ENCODE data around the gene BIRC7.

Gene BIRC7

DNA sequence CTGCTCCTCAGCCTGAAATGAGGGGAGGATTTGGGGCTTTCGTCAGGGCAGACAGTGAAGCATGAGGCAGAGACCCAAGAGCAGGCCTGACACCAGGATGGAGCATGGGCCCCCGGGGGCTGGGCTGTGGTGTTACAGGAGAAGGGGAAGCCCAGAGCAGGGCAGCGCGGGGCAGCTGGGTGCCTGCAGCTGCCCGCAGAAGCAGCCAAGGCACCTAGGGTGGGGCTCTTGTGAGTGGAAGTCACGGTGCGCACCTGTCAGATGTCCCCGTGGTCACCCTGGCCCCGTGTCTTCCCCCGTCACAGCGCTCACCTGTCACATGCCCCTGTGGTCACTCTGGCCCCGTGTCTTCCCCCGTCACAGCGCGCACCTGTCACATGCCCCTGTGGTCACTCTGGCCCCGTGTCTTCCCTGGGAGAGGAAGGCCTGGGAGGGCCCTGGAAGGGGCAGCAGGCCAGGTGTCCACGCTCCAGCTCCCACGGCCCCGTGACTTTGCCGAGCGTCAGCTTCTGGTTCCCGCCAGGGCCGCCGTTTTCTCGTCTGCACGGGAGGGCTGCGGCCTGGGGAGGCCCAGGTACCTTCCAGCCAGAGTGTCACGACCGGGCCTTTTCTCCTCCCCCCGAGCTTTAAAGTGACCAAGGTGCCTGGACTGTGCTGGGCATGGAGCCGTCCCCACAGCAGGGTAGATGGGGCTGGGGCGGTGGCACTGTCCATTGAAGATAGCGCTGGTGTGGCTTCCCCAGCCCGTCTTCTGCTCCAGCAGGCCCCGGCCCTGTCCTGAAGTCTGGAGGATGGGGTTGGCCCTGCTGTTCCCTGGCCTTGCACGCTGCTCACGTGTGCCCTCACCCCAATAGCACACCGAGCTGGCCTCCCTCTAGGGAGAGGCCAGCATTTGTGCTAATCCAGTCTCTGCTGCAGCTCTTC is 46.3 kb downstream of the BIRC7 start:
- no peak for DNase-seq (ENCODE audit: low read depth)

DNA sequence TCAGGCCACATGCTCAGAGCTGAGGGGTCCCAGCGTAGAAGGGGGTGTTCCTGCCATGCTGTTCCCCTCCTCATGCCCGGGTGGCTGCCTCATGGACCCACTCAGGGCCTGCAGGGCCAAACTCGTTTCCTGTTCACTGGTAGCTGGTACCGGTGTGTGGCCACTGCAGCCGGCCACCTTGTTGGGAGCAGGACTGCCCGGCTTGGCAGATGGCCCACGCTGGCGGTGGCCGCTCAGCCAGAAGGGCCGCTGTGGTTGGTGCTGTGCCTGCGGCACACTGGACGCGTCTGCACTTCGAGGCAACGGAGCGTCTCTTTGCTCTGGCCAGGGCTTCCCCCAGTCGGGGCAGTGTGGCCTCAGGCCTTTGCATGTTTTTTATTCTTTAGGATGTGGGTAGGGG is 47.2 kb downstream of the BIRC7 start:
- no peak for DNase-seq (ENCODE audit: low read depth)

DNA sequence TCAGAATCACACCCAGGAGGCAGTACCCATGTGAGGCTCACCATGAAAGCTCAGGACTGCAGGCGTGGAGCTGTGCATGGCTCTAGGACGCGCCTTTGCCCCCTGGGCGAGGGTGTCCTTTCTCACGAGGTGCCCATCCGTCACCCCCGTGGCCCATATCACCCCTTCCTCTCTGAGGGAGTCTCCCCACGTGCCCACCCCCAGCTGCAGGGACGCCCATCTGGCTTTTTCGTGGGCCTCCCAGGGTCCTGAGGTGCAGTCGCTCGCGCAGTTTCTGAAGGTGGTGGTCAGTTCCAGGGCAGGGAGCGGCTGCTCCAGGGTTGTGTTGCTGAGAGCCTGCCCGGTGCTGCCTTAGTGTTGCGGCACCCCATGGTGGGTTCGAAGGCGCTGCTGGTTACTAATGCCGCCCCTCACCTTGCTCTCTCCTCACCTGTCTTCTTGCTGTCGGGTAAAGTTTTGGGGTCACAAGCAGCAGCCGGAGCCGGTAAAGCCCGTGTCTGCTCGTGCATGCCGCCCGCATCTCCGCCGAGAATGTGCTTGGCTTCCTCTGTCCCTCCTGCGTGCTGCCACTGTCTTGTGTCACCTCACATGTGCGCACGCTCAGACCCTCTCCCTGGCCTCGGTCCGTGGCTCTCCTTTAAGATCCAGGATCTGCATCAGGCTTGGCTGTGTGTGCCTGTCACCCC is 47.8 kb downstream of the BIRC7 start:
- no peak for DNase-seq (ENCODE audit: low read depth)

DNA sequence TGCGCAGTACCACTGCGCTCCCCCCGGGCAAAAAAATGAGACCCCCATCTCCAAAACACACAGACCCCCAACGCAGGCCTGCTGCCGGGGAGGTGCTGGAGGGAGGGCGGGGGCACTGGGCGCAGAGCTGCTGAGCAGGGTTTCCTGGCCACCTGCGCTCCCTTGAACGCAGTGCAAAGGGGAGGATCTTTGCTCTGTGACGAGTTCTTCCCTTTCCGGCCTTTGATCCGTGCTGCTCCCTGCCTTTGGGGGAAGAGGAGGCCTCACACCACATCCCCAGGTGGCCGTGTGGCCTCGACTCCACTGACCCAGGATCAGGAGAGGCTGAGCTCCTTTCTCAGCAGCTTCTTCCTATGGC is 48.4 kb downstream of the BIRC7 start:
- DNase-seq (ENCODE audit: low read depth), result no peak

DNA sequence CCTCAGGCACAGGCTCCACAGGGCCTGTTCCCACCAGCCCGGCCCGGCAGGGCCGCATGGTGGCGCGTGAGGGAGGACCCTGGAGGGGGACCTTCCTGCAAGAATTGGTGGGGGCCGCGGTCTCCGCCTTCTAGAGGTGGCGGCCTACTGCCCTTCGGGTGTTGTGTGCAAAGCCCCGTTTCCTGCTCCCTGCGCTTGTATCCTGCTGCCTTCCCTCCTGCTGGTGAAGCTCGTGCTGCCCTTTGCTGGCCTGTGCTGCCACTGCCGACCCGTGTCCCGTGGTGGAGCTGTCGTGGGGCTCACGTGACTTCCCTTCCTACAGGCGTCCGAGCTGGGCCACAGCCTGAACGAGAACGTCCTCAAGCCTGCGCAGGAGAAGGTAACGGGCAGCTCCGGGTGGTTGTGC is 48.8 kb downstream of the BIRC7 start:
- DNase-seq (ENCODE audit: low read depth), result no peak

DNA sequence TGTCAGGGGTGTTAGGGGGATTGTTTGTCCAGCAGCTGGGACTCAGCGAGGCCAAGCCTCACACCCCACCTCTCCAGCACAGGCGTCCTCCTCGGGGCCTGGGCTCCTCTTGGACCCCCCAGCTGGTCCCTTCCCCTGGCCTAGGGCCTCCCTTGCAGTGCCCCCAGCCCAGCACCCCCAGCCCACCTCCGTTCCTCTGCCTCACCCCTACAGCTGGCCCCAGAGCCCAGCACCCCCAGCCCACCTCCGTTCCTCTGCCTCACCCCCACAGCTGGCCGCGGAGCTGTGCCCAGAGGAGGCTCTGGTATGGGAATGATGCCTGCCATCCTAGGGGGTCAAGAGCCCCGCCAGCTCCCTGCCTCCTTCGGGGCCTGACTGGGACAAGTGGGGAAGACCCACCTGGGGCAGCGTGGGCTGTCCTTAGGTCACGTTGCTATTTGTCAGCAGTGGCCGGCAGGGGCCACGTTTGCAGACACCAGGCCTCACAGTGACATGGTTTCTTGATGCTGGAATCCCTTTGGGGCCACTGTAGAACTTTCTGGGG is 49.3 kb downstream of the BIRC7 start:
- DNase-seq (ENCODE audit: low read depth), result no peak

DNA sequence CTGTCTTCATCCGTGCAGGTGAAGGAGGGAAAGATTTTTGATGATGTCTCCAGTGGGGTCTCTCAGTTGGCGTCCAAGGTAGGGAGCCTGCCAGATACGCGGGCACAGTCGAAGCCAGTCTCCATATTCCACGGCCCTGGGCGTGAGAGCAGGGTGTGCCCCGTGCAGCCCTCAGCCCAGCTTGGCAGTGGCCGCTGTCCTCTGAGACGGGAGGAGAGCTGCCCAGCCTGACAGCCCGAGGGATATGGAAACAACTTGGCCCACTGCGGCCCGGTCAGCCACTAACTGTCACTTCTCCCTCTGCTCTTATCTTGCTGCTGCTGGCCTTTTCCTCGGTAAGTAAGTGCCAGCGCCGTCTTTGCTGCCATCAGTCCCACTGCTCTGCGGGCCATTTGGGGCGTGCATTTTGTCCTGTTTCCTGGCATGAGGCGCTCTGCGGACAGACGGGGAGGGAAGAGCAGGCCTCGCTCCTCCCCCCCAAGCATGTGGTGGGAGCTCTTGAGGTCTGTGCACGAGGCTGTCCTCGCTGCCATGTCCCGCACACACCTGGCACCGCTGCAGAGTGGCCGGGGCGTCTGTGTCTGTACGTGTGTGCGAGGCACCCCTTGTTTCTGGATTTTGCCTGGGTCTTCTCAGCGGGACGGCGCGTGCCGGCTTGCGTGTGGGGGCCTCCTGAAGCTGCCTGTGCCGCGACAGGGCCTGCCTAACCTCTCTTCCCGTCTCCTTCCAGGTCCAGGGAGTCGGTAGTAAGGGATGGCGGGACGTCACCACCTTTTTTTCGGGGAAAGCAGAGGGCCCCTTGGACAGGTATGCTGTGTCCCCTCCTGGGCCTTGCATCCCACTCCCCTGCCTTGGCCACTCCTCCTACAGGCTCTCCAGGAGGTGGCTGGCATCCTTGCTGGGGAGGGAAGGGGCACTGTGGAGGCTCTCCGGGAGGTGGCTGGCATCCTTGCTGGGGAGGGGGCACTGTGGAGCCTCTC is 50.2 kb downstream of the BIRC7 start:
- DNase-seq (ENCODE audit: low read depth), result no peak

DNA sequence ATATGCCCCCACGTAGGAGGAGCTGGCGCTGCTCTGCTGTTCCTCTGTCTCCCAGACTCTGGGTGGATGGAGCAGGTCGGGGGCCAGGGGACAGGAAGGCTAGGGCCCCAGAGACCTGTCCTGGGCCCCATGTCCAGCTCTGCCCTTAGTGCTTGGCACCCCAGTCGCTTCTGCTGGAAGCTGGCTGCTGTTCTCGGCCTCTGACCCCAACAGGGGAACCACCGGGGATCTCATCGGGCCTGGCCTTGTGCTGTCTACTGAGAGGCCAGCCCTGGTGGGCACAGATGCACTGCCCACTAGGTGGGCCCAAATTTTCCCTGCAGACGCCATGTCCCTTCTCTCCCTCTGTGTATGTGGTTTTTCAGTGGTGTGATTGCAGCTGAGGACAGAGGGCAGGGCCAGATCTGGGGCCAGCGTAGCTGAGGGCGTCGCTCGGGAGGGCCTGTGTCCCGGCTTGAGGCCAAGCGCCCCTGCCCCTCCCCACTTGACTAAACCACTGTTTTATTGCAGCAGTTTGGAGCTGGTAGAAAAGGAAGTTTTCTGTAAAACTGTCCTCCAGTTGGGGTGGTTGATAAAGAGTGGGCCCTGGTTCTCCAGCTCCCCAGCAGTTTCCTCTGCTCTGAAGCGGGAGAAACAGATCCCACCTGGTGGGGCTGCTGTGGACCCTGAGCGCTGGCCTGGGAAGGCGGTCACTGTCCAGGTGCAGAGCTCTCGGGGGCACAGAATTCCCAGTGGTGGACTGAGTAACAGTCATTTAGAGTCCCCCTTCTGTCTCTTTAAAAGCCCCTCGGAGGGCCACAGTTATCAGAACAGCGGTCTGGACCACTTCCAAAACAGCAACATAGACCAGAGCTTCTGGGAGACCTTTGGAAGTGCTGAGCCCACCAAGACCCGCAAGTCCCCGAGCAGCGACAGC is 51.3 kb downstream of the BIRC7 start:
- DNase-seq (ENCODE audit: low read depth), result no peak

DNA sequence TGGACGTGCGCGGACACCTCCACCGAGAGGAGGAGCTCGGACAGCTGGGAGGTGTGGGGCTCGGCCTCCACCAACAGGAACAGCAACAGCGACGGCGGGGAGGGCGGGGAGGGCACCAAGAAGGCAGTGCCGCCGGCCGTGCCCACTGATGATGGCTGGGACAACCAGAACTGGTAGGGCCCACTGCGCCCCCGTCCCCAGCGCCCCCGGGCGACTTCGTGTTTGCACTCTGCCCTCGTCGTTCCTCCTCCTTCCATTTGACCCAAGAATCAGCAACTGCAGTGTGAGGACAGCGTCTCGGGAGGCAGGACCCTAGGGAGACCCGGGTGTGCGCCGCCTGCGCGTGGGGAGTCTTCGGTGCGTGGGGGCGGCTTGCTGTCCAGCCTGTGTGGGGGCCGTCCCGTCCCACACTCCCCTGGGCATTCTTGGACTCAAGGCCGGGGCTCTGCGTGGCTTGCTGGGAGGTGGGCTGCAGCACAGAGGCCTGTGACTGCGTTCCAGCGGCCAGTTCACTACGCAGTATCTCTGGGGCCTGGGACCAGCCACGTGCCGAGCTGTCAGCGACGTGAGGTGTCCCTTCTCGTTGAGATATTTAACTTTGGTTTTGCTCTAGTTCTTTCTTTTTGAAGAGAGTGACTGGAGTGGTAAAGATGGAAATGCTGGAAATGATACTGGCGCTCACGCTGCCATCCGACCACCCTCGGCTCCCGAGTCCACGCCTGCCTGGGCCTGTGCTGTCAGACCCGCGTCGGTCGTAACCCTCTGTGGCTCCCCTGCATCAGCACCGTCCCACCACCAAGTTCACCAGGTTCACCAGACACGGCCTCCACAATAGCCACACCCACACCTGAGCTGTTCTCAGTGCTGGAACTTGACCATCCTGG is 52.2 kb downstream of the BIRC7 start:
- no peak for DNase-seq (ENCODE audit: low read depth)

DNA sequence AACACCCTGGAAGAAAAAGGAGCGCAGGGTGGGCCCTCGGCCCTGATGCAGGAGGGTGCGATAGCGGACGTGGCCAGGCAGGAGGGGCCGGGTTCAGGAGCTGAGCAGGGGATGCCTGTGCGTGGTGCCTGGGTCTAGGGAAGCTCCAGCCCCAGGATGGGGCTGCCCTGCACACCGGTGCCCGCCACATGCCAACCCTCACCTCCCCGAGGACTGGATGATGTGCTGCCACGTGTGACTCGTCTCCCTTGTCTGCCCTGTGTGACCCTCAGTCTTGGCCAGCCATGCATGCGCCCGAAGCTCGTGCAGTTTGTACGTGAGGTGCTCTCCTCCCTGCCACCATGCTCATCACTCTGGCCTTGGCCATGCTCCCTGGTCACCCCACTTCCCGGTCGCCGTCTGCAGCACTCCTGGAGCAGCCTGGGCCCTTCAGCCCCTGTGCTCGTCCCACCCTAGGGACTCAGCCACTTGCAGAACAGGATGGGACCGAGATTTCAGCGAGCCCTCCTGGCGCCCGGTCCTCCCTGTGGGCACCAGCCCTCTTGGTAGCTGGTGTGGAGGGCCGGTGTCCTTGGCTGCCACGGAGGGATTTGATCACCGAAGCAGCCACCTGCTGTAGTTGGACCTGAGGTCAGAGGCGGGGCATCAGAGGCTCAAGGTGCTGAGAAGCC is 53.0 kb downstream of the BIRC7 start:
- no peak for DNase-seq (ENCODE audit: low read depth)

DNA sequence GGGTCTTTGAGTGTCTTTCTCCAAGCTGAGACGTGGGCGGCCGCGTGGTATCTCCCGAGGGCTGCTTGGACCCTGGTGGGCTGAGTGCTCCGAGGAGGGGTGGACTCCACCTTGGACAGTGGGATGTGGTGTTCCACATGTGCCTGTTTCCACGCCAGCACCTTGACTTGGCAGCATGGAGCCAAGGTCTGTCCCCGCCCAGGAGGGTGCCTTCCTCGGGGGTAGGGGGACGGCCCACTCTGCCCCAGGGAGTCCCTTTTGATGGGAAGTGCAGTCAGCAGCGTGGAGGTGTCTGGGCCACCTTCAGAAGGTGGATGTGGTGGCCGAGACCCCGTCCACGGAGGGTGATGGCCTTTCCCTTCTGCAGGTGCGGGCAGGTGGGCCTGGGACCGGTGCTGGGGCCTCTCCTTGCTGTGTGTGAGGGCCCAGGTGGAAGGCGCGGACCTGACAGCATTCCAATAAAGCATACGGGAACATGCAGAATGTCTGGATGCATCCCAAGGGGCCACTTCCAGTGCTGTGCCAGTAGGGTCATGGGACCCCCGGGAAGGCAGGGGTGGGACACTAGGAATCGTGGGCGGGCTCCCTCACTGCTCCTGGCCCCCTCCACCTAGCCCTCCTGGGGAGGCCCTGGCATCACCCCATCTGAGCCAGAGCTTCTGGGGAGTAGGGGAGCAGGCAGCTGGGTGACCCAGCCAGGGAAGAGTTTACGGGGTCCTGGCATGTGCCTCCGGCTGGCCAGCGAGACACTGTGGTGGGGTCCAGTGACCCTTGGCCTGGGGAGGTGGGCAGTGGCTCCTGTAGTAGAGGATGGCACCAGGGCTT is 53.8 kb downstream of the BIRC7 start:
- DNase-seq (ENCODE audit: low read depth), result no peak
